Activated naive CD4-positive, alpha-beta T cell treated with anti-CD3 and anti-CD28 coated beads, Interleukin-2, amount 50 U/mL, for 24 hours (primary cell): ENCODE measurements around the gene DDX25.
"Not testable (repeated sequence)": the region's sequence is repeated elsewhere in the genome, so short reads cannot be mapped to it uniquely, and the experiment has no call there.

Source experiments
- H3K27ac Mint-ChIP-seq: one replicate; pipeline ENCODE4 v1.8.0; 2021; ENCODE audit warnings: mild to moderate bottlenecking, mixed read lengths
- H3K27me3 Mint-ChIP-seq: one replicate; pipeline ENCODE4 v1.8.0; 2021; ENCODE audit warnings: mixed read lengths
- H3K36me3 Mint-ChIP-seq: one replicate; pipeline ENCODE4 v1.8.0; 2021; ENCODE audit warnings: mixed read lengths
- H3K4me1 Mint-ChIP-seq: one replicate; pipeline ENCODE4 v1.8.0; 2021; ENCODE audit warnings: mixed read lengths
- H3K4me3 Mint-ChIP-seq: one replicate; pipeline ENCODE4 v1.8.0; 2021; ENCODE audit warnings: mild to moderate bottlenecking, mixed read lengths
- H3K9me3 Mint-ChIP-seq: one replicate; pipeline ENCODE4 v1.8.0; 2021; ENCODE audit warnings: mixed read lengths

DDX25 gene

GRCh38 chr11:125903711-125904659 is at the start of gene DDX25:
TSS of gene DDX25 (plus strand) at chr11:125904508. CDS start at chr11:125904518, 10 bp downstream.
- H3K4me1 Mint-ChIP-seq: peaks cover 37% of the 10 kb centered on the region
- H3K4me3 Mint-ChIP-seq: peak within 1 kb of the TSS; percentile 96
- H3K27me3 Mint-ChIP-seq: peaks cover 21% of the 10 kb centered on the region
- no peaks in the 10 kb centered on the region for H3K9me3 Mint-ChIP-seq
- peaks cover 9% of the 10 kb centered on the region for H3K36me3 Mint-ChIP-seq
- peak within 1 kb of the TSS; percentile 96 for H3K27ac Mint-ChIP-seq

DNA sequence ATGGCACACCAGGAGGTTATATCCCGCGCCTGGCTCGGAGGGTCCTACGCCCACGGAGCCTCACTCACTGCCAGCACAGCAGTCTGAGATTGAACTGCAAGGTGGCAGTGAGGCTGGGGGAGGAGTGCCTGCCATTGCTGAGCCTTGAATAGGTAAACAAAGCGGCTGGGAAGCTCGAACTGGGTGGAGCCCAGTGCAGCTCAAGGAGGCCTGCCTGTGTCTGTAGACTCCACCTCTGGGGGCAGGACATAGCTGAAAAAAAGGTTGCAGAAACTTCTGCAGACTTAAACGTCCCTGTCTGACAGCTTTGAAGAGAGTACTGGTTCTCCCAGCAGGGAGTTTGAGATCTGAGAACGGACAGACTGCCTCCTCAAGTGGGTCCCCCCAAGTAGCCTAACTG is 46.6 kb upstream of the DDX25 start:
- H3K9me3 Mint-ChIP-seq, H3K36me3 Mint-ChIP-seq, H3K27ac Mint-ChIP-seq, H3K4me1 Mint-ChIP-seq, H3K4me3 Mint-ChIP-seq: not testable (repeated sequence)
- H3K27me3 Mint-ChIP-seq: peaks cover 18% of the 10 kb centered on the region

DNA sequence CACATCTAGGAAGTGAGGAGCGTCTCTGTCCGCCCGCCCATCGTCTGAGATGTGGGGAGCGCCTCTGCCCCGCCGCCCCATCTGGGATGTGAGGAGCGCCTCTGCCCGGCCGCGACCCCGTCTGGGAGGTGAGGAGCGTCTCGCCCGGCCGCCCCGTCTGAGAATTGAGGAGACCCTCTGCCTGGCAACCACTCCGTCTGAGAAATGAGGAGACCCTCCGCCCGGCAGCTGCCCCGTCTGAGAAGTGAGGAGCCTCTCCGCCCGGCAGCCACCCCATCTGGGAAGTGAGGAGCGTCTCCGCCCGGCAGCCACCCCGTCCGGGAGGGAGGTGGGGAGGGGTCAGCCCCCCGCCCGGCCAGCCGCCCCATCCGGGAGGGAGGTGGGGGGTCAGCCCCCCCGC is 41.5 kb upstream of the DDX25 start:
- not testable (repeated sequence) for H3K9me3 Mint-ChIP-seq, H3K36me3 Mint-ChIP-seq, H3K4me3 Mint-ChIP-seq, H3K27me3 Mint-ChIP-seq, H3K4me1 Mint-ChIP-seq, H3K27ac Mint-ChIP-seq

- not testable (repeated sequence) for H3K9me3 Mint-ChIP-seq, H3K4me1 Mint-ChIP-seq, H3K27me3 Mint-ChIP-seq, H3K27ac Mint-ChIP-seq, H3K36me3 Mint-ChIP-seq, H3K4me3 Mint-ChIP-seq
Measured at GRCh38 chr11:125865354-125865753, 39.0 kb upstream of the DDX25 start.

DNA sequence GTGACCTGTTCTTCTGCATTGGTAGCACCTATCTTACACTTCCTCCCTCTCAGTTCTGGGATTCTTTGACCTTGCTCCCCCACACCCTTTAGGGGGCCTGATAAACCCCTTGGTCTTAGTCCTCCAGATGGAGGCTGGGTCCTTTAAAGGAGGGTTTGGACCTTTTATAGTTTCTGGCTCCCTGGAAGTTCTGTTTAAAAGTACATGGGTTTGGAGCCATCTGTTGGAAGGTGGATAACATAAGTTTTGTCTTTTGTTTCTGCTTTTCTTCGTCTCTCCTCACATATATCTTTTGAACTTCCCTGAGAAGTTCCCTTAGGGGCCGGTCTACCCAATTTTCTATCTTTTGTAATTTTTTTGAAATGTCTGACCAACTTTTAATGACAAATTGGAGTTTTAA is 34.8 kb upstream of the DDX25 start:
- Mint-ChIP-seq H3K4me3 (no peak overlapping the region), H3K4me1 (no peaks in the 10 kb centered on the region), H3K9me3 (peaks cover 5% of the 10 kb centered on the region), H3K27ac (no peak overlapping the region), H3K27me3 (peaks cover 3% of the 10 kb centered on the region), H3K36me3 (no peaks in the 10 kb centered on the region)

DNA sequence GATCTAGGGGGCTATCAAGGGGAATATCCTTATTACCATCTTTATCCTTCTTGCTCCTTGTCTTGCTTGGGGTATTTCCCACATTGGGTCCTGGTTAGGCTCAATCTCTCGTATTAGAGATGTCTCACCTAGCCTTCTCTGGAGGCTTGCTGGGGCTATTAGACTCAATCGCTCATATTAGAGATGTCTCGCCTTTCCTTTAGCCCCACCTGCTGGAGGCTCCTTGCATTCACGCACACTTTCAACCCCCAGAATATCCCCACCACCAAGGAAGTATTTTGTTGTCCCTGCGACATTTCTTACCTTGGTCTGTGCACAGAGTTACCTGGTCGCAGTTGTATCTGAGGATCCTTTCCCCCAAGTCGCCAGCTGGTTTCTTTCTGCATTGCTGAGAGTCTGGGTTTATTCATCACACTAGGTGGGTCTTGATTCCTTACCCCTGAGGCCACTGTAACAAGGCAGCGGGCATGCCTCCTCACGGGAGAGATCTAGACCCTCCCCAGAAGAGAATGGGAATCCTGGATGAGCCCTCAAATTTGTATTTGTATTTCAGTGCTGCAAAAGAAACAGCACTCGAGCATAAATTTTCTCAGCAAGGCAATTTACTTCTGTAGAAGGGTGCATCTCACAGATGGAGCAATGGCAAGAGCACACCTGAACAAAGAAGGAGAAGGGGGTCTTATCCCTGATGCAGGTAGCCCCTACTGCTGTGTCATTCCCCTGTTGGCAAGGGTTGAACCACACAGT is 32.7 kb upstream of the DDX25 start:
- no peak overlapping the region for H3K27ac Mint-ChIP-seq
- no peaks in the 10 kb centered on the region for H3K36me3 Mint-ChIP-seq
- H3K27me3 Mint-ChIP-seq: peaks cover 3% of the 10 kb centered on the region
- no peaks in the 10 kb centered on the region for H3K4me1 Mint-ChIP-seq
- H3K9me3 Mint-ChIP-seq: peaks cover 5% of the 10 kb centered on the region
- H3K4me3 Mint-ChIP-seq: no peak overlapping the region

GRCh38 chr11:125872138-125872491 is 32.2 kb upstream of the DDX25 start:
- Mint-ChIP-seq H3K9me3 (peaks cover 5% of the 10 kb centered on the region), H3K27me3 (peaks cover 3% of the 10 kb centered on the region), H3K4me1 (no peaks in the 10 kb centered on the region), H3K36me3 (no peaks in the 10 kb centered on the region), H3K27ac (no peak overlapping the region), H3K4me3 (no peak overlapping the region)

DNA sequence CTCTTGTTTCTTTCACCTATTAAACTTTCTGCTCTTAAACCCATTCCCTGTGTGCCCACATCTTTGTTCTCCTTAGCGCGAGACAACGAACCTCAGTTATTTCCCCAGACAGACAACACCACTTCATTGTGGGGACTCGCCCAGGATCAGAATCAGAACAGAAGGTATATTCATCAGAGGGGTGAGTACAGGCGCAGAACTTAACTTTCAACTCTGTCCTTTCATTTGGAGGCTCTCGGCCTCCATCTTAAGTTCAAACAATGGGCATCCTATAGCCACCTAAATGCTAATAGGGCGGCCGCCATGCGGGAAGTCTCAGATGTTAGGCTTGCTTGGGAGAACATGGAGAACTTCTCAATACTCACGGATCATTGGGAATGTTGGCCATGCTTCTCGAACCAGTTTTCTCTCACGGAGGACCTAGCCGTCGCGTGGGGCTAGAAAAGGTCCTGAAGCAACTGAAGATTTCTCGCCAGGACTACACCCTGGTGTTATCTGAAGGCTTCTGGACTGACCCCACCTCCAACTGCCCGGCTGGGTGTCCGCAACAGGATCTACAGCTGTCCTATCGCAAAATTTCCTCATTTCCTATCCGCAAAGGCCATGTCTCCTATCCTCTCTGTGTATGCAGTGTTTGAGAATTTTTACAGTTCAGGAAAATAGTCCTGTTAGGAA is 30.3 kb upstream of the DDX25 start:
- peaks cover 5% of the 10 kb centered on the region for H3K9me3 Mint-ChIP-seq
- H3K4me3 Mint-ChIP-seq: no peak overlapping the region
- no peaks in the 10 kb centered on the region for H3K36me3 Mint-ChIP-seq
- no peaks in the 10 kb centered on the region for H3K4me1 Mint-ChIP-seq
- no peak overlapping the region for H3K27ac Mint-ChIP-seq
- peaks cover 3% of the 10 kb centered on the region for H3K27me3 Mint-ChIP-seq

DNA sequence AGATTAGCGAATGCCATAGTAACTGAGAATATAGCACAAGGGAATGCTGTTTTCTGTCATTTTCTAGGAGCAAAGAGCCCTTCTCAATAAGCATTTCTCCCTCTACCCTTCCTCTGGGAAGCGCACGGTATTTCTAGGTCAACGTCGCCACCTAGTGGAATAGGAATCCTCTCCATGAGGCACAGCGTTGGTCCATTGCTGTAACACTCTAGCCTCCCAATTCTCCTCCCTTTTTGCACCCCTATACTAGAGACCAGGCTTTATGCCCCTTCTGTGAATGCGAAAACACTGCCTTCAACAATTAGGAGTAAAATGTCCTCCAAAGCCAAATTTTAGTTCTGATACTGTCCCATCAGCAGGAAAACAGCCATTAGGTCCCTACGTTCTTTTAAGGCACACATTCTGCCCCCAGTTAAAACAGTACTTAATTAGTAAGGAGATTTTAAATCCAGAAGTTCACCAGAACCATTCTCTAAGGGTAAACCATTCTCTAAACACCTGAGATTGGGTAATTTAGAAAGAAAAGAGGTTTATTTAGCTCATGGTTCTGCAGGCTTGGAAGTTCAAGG is 29.7 kb upstream of the DDX25 start:
- no peaks in the 10 kb centered on the region for H3K36me3 Mint-ChIP-seq
- H3K4me3 Mint-ChIP-seq: no peak overlapping the region
- H3K27ac Mint-ChIP-seq: no peak overlapping the region
- peaks cover 3% of the 10 kb centered on the region for H3K27me3 Mint-ChIP-seq
- no peaks in the 10 kb centered on the region for H3K4me1 Mint-ChIP-seq
- H3K9me3 Mint-ChIP-seq: peaks cover 5% of the 10 kb centered on the region

DNA sequence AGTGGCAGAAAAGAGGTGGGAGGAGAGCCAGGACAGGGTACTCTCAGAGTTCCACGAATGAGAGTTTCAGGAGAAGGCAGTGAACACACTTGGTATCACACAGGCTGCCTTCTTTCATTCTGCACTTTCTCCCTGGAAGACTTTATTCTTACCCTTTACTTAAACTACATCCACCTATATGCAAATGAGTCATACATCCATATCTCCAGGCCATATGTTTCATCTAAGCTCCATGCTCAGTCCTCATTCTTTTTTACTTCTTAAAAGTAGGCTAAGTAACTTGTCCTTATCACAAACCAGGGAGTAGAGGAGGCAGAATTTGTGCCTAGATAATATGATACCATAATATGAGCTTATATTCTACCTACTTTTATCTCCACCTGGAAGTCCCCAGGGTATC is 23.0 kb upstream of the DDX25 start:
- Mint-ChIP-seq H3K36me3 (no peaks in the 10 kb centered on the region), H3K4me1 (no peaks in the 10 kb centered on the region), H3K27ac (no peak overlapping the region), H3K4me3 (no peak overlapping the region), H3K9me3 (no peaks in the 10 kb centered on the region), H3K27me3 (no peaks in the 10 kb centered on the region)

DNA sequence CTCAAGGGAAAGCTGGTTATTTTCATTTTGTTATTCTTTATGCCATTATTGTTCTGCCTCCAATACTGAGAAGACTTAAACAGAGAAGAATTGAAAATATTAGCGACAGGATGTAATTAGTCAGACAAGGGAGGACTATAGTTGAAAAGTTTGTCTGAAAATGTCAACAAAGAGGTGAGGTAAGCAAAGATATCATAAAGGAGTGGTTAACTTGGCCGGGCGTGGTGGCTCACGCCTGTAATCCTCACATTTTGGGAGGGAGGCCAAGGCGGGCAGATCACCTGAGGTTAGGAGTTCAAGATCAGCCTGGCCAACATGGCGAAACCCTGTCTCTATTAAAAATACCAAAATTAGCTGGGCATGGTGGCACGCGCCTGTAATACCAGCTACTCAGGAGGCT is 20.9 kb upstream of the DDX25 start:
- H3K4me1 Mint-ChIP-seq: peaks cover 14% of the 10 kb centered on the region
- H3K27me3 Mint-ChIP-seq: no peaks in the 10 kb centered on the region
- no peaks in the 10 kb centered on the region for H3K9me3 Mint-ChIP-seq
- H3K4me3 Mint-ChIP-seq: no peak overlapping the region
- no peak overlapping the region for H3K27ac Mint-ChIP-seq
- H3K36me3 Mint-ChIP-seq: no peaks in the 10 kb centered on the region

GRCh38 chr11:125886997-125887372 is 17.3 kb upstream of the DDX25 start:
- Mint-ChIP-seq H3K27ac (peak overlapping the region; percentile 94), H3K9me3 (no peaks in the 10 kb centered on the region), H3K4me3 (peak overlapping the region; percentile 91), H3K36me3 (no peaks in the 10 kb centered on the region), H3K27me3 (no peaks in the 10 kb centered on the region), H3K4me1 (peaks cover 37% of the 10 kb centered on the region)

DNA sequence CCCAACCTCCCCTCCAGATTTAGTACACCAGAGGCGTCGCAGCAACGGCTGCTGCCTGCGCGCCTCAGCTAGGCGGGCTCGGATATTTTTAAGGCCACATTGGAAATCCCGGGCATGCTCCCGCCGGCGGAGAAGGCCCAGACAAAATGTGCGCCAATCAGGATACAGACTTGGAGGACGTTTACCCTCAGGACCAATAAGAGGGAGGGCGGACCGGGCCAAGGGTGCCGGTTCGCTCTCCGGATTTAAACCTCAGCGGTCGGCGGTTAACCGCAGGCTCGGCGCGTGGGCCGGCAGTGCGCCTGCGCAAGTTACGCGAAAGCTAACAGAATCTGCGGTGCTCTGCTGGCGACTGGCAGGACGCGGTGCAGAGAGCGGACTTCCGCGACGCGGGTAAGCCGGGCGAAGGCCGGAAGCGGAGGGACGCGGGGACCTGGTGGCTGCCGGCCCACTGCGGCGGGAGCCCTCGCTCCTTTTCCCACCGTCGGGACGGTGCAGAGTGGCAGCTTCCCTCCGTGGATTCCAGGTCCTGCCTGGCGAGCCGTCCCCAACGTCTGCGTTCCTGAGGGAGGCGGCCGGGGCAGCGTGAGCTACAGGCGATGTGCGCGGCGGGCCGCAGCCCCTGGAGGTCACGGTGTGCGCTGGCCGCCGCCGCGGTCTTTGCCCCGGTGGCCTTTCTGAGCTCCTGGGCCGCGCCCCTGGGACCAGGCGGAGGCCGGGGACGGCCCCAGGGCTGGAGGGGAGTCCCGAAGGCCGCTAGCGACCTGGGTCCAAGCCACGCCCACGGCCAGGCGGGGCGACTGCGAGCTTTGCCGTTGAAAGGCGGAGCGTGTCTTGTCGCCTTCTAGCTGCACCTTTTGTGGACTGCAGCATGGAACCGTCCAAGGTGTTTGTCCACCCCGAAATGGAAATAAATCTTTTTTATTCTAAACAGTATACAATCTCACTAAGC is 16.7 kb upstream of the DDX25 start, which contains the start of gene HYLS1:
Gene HYLS1, plus strand, starts transcription at position 296 of the 952 bp plus-strand sequence. CDS start 11,701 bp downstream, outside the sequence.
- Mint-ChIP-seq H3K27ac (peak within 1 kb of the TSS; percentile 94), H3K27me3 (no peaks in the 10 kb centered on the region), H3K4me1 (peaks cover 43% of the 10 kb centered on the region), H3K9me3 (no peaks in the 10 kb centered on the region), H3K4me3 (peak within 1 kb of the TSS; percentile 91), H3K36me3 (peaks cover 3% of the 10 kb centered on the region)

DNA sequence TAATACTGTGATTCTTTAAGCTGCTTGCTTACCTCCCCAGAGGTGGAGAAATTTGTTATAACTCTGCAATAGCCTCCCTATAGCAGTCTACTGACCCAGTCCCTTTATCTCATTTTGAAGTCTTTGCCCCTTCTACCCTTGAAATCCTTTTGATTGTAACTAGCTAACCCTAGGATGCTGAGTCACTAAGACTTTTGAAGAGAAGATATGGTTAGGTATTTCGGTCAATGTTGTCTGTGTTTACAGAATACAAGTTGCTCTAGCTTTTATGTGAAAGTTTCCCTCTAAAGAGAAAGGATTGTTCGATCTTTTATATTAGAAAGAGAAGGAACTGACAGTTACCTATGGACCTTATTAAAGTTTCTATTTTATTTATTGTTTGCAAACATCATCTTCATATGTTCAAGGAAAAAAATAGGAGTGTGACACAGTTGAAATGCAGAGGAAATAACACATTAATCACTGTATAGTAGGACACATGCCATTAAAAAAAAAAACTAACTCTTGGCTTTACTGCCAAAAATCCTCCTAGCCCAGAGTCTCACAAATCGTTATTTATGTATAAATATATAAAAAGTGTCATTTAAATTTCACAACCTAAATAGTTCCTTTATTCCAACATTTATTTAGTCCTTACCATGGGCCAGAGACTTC is 13.7 kb upstream of the DDX25 start:
- H3K4me3 Mint-ChIP-seq: no peak overlapping the region
- H3K27me3 Mint-ChIP-seq: no peaks in the 10 kb centered on the region
- H3K9me3 Mint-ChIP-seq: no peaks in the 10 kb centered on the region
- peaks cover 58% of the 10 kb centered on the region for H3K4me1 Mint-ChIP-seq
- H3K27ac Mint-ChIP-seq: no peak overlapping the region
- peaks cover 9% of the 10 kb centered on the region for H3K36me3 Mint-ChIP-seq
